Fibroblast of villous mesenchyme (primary cell): ENCODE results near the gene RIT2. TPM values are rescaled to one million over a fixed set of nuclear protein-coding genes. Genes with fewer than 3 reads are reported as not detected.

Experiments
- DNase-seq: peaks from one replicate; pipeline ENCODE4 v3.0.0-alpha.2; 2010; ENCODE audit warnings: low read depth
- H3K4me3 ChIP-seq: 2 replicates; pipeline ENCODE4 v1.5.1; 2011; ENCODE audit warnings: low read depth, mild to moderate bottlenecking, low read length
- total RNA-seq: library from RNA; depleted of rRNA; stranded (reverse); fragments of >200 nt; gene quantifications from 2 replicates; pipeline ENCODE4 v1.2.3, GENCODE V29; 2012
- TF ChIP-seq, protein P1 (sequence below): IDR thresholded peaks from 2 replicates; pipeline ENCODE4 v1.5.1; 2012; ENCODE audit warnings: low read depth, mild to moderate bottlenecking, low read length; ENCODE audit not compliant: insufficient read depth

RIT2 gene
- total RNA-seq, 1 donor: not detected

- DNase-seq: no peak
- H3K4me3 ChIP-seq: no peak overlapping the region
- TF ChIP-seq, protein P1, sequence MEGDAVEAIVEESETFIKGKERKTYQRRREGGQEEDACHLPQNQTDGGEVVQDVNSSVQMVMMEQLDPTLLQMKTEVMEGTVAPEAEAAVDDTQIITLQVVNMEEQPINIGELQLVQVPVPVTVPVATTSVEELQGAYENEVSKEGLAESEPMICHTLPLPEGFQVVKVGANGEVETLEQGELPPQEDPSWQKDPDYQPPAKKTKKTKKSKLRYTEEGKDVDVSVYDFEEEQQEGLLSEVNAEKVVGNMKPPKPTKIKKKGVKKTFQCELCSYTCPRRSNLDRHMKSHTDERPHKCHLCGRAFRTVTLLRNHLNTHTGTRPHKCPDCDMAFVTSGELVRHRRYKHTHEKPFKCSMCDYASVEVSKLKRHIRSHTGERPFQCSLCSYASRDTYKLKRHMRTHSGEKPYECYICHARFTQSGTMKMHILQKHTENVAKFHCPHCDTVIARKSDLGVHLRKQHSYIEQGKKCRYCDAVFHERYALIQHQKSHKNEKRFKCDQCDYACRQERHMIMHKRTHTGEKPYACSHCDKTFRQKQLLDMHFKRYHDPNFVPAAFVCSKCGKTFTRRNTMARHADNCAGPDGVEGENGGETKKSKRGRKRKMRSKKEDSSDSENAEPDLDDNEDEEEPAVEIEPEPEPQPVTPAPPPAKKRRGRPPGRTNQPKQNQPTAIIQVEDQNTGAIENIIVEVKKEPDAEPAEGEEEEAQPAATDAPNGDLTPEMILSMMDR: no peak
These were observed 335.3 kb downstream of the RIT2 start for GRCh38 chr18:42780171-42780570.

- H3K4me3 ChIP-seq: no peak overlapping the region
- TF ChIP-seq, protein P1: no peak
- DNase-seq: no peak
These were observed 336.9 kb downstream of the RIT2 start for GRCh38 chr18:42778445-42779042.

GRCh38 chr18:42778024-42778423 lies 337.5 kb downstream of the RIT2 start:
- DNase-seq: no peak

DNA sequence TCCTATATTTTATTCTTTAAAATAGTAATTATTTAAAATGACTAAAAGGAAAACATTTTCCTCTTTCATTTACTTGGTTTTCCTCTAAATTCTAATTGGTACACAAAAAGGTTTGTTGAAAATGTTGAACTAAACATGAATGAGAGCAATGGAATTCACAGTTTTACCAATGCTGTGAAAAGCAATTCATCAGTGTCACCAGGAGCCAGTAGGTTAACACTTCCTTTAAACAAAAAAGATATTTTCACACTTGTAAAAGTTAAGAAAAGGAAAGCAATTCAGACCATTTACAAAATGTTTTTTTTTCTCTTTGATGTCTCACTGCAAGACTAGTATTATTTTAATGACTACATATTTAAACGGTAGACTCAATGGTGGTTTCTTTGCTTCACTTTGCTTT lies 341.6 kb downstream of the RIT2 start:
- no peak overlapping the region for H3K4me3 ChIP-seq
- TF ChIP-seq, protein P1: no peak
- DNase-seq: no peak

More at GRCh38 chr18:42778024-42778423, 337.5 kb downstream of the RIT2 start:
- TF ChIP-seq, protein P1: no peak
- H3K4me3 ChIP-seq: no peak overlapping the region

DNA sequence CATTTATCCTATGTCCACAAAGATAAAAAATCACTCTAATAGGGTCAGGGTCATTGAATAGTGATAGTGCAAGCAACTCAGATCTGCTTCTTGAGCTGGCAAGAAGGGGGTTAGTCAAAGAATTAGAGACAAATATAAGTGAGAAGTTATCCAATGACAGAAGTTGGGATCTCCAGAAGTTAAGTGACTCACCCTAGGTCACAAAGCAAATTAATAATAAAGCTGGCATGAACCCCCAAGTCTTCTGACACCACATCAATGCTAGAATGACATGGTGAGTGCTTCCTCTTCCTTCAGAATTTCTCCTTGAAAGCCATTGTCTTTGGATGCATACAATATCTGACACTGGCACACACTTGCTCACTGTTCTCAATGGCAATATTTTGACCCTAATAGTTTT lies 343.5 kb downstream of the RIT2 start:
- no peak for DNase-seq
- H3K4me3 ChIP-seq: no peak overlapping the region
- TF ChIP-seq, protein P1: no peak

GRCh38 chr18:42765302-42765701 lies 350.2 kb downstream of the RIT2 start:
- no peak overlapping the region for H3K4me3 ChIP-seq
- TF ChIP-seq, protein P1: no peak
- no peak for DNase-seq

- DNase-seq: no peak
- no peak overlapping the region for H3K4me3 ChIP-seq
- TF ChIP-seq, protein P1: no peak
These were observed 355.2 kb downstream of the RIT2 start for GRCh38 chr18:42760290-42760689.
